Trophoblast cell (in vitro differentiated cells and primary cell): Measurements from ENCODE around the gene ABTB2.
A peak's percentile ranks its signal among the peaks of the same experiment; 100 is the strongest.

Experiments used
- DNase-seq, 2 donors: peaks; one replicate each; pipeline ENCODE4 v3.0.0-alpha.2; 2016
- H2AFZ ChIP-seq: 2 replicates; pipeline ENCODE4 v1.6.1; 2013; ENCODE audit warnings: low read length, moderate library complexity, mild to moderate bottlenecking; ENCODE audit not compliant: insufficient read depth, poor library complexity
- H2AK5ac ChIP-seq: 2 replicates; pipeline ENCODE4 v1.6.1; 2013; ENCODE audit warnings: mild to moderate bottlenecking, low read length
- H2BK120ac ChIP-seq: 2 replicates; pipeline ENCODE4 v1.6.1; 2013; ENCODE audit warnings: low read length, mild to moderate bottlenecking, moderate library complexity; ENCODE audit not compliant: insufficient read depth, poor library complexity
- H2BK12ac ChIP-seq: 2 replicates; pipeline ENCODE4 v1.6.1; 2013; ENCODE audit warnings: mild to moderate bottlenecking, low read length, moderate library complexity
- H2BK5ac ChIP-seq: 2 replicates; pipeline ENCODE4 v1.6.1; 2013; ENCODE audit warnings: low read length, low read depth, moderate library complexity, mild to moderate bottlenecking; ENCODE audit not compliant: poor library complexity
- H3K14ac ChIP-seq: 2 replicates; pipeline ENCODE4 v1.6.1; 2013; ENCODE audit warnings: mild to moderate bottlenecking, low read length
- H3K18ac ChIP-seq: 2 replicates; pipeline ENCODE4 v1.6.1; 2013; ENCODE audit warnings: mild to moderate bottlenecking, low read length
- H3K23ac ChIP-seq: 2 replicates; pipeline ENCODE4 v1.6.1; 2013; ENCODE audit warnings: low read length
- H3K27ac ChIP-seq: 2 replicates; pipeline ENCODE4 v1.5.1; 2013; ENCODE audit warnings: low read depth, mild to moderate bottlenecking, inconsistent platforms, low read length, moderate library complexity
- H3K27me3 ChIP-seq: 2 replicates; pipeline ENCODE4 v1.6.1; 2013; ENCODE audit warnings: inconsistent platforms, mild to moderate bottlenecking, low read length, moderate library complexity; ENCODE audit not compliant: insufficient read depth
- H3K36me3 ChIP-seq, 2 experiments: 1 replicate in 1 of 2; 2 replicates in 1 of 2; pipeline ENCODE4 v1.6.1; 2013; ENCODE audit warnings: low read length in 2 of 2, mild to moderate bottlenecking in 2 of 2, moderate library complexity in 1 of 2; ENCODE audit not compliant: insufficient read depth in 2 of 2, control insufficient read depth in 1 of 2
- H3K4ac ChIP-seq: 2 replicates; pipeline ENCODE4 v1.6.1; 2013; ENCODE audit warnings: low read depth, mild to moderate bottlenecking, low read length, moderate library complexity
- H3K4me1 ChIP-seq, 2 experiments: 1 replicate in 1 of 2; 2 replicates in 1 of 2; pipeline ENCODE4 v1.6.1; 2013; ENCODE audit warnings: low read length in 2 of 2, mild to moderate bottlenecking in 2 of 2, moderate library complexity in 1 of 2; ENCODE audit not compliant: insufficient read depth in 2 of 2, control insufficient read depth in 1 of 2
- H3K4me2 ChIP-seq: 2 replicates; pipeline ENCODE4 v1.6.1; 2013; ENCODE audit warnings: inconsistent platforms, mild to moderate bottlenecking, low read length, moderate library complexity
- H3K4me3 ChIP-seq: 2 replicates; pipeline ENCODE4 v1.5.1; 2013; ENCODE audit warnings: mild to moderate bottlenecking, low read depth, low read length, inconsistent platforms
- H3K79me1 ChIP-seq: one replicate; pipeline ENCODE4 v1.6.1; 2013; ENCODE audit warnings: low read length
- H3K79me2 ChIP-seq: 2 replicates; pipeline ENCODE4 v1.6.1; 2013; ENCODE audit warnings: low read length, mild to moderate bottlenecking; ENCODE audit not compliant: control insufficient read depth, insufficient read depth, poor library complexity
- H3K9ac ChIP-seq: 2 replicates; pipeline ENCODE4 v1.6.1; 2013; ENCODE audit warnings: mild to moderate bottlenecking, low read length
- H3K9me3 ChIP-seq: 2 replicates; pipeline ENCODE4 v1.6.1; 2013; ENCODE audit warnings: low read depth, mild to moderate bottlenecking, control low read depth, inconsistent platforms, low read length; ENCODE audit not compliant: insufficient read depth
- H4K12ac ChIP-seq: 2 replicates; pipeline ENCODE4 v1.6.1; 2013; ENCODE audit warnings: low read depth, mild to moderate bottlenecking, low read length, moderate library complexity
- H4K8ac ChIP-seq: 2 replicates; pipeline ENCODE4 v1.6.1; 2013; ENCODE audit warnings: low read depth, mild to moderate bottlenecking, low read length, moderate library complexity
- H4K91ac ChIP-seq: one replicate; pipeline ENCODE4 v1.6.1; 2013; ENCODE audit warnings: low read depth, mild to moderate bottlenecking, low read length, moderate library complexity
- WGBS: extraction: QIAGEN DNeasy Blood & Tissue Kit; methylation state at CpG from one replicate; pipeline ENCODE4 v1.1.7; 2013; ENCODE audit warnings: missing lambda C conversion rate; ENCODE audit not compliant: insufficient read length, insufficient coverage; ENCODE audit errors: extremely low coverage; 5-methylcytosine and 5-hydroxymethylcytosine counted together

ABTB2 gene

DNA sequence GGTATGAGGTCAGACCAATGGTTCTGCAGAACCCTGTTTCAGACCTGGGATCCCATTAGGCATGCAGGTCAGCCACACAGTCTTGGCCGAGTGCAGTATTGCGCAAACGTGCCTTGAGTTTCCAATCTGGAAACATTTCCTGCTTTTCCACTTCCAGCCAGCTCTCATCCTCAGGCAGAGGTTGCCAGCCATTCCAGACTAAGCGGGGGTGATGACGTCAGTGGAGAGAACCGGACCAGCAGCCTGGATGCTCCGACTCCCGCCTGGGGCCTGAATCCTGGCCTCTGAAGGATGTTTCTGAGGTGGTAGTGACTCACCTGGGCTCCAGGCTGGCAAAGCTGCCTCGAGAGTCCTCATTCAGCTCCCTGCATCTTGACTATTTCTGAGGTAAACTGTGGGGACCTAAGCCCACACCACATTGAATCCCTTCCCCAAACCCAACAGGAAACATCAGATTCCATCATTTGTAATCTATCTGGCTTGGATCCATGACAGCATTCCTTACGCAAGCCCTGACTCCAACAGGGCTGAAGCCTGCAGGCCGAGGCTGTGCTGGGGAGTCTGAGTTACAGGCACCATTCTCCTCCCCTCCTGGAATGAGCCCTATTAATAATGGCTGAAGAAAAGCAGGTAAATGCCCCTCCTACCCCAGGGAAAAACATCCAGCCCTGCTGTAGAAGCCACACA is 83.0 kb downstream of the ABTB2 start:
- Histone ChIP-seq H3K4me3 (no peak overlapping the region), H3K23ac (no peak overlapping the region), H4K8ac (peak overlapping the region; percentile 1), H2AFZ (no peak overlapping the region), H2AK5ac (no peak overlapping the region), H3K9me3 (no peaks in the 10 kb centered on the region), H3K18ac (no peak overlapping the region), H4K91ac (peak overlapping the region; percentile 44), H3K14ac (no peak overlapping the region), H3K79me1 (peaks cover 20% of the 10 kb centered on the region), H2BK120ac (peak overlapping the region; percentile 2), H2BK5ac (peak overlapping the region; percentile 16), H3K27me3 (no peaks in the 10 kb centered on the region), H4K12ac (no peak overlapping the region), H3K9ac (no peak overlapping the region), H3K4me2 (peak overlapping the region; percentile 1), H3K79me2 (peaks cover 1% of the 10 kb centered on the region), H3K36me3 (no peaks in the 10 kb centered on the region), H3K27ac (peak overlapping the region; percentile 87), H3K4ac (no peak overlapping the region), H3K4me1 (peaks cover 16 to 28% of the 10 kb centered on the region in 2 experiments), H2BK12ac (peak overlapping the region; percentile 4)
- DNase-seq: peak; percentile 100
- WGBS: no CpG with 5 or more reads among the region's 11 CpGs

DNA sequence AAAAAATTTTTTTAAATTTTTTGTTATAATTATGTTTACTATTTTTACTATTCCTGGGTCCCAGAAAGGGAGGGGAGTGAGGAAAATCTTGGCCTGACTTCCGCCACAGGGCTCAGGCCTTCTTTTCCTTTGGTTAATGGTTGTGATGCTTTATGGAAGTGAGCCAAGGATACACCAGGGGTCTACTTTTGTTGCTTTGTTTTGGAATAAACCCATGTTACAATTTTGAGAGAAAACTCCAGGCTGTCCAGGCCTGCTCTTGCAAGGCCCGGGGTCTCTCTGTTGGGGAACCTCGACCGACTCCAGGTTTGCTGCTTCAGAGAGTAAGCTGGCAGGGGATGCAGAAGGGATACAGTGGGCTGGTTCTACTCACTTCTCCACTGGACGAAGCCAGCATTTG is 84.7 kb downstream of the ABTB2 start:
- Histone ChIP-seq H3K79me2 (peaks cover 3% of the 10 kb centered on the region), H3K23ac (no peak overlapping the region), H3K4me3 (no peak overlapping the region), H3K79me1 (peaks cover 20% of the 10 kb centered on the region), H2BK120ac (peak overlapping the region; percentile 89), H3K27me3 (no peaks in the 10 kb centered on the region), H4K91ac (peak overlapping the region; percentile 90), H2AK5ac (peak overlapping the region; percentile 93), H3K36me3 (no peaks in the 10 kb centered on the region), H2BK12ac (peak overlapping the region; percentile 97), H3K4ac (peak overlapping the region; percentile 58), H3K14ac (peak overlapping the region; percentile 89), H3K9ac (no peak overlapping the region), H3K18ac (peak overlapping the region; percentile 92), H4K12ac (no peak overlapping the region), H3K9me3 (no peaks in the 10 kb centered on the region), H2AFZ (peak overlapping the region; percentile 76), H3K4me2 (no peak overlapping the region), H4K8ac (peak overlapping the region; percentile 45), H3K4me1 (peaks cover 27 to 38% of the 10 kb centered on the region in 2 experiments), H3K27ac (no peak overlapping the region), H2BK5ac (peak overlapping the region; percentile 75)
- no CpG with 5 or more reads among the region's 5 CpGs for WGBS
- DNase-seq: no peak

- Histone ChIP-seq H4K8ac (no peak overlapping the region), H3K23ac (no peak overlapping the region), H2AFZ (no peak overlapping the region), H3K14ac (peak overlapping the region; percentile 50), H3K9me3 (no peaks in the 10 kb centered on the region), H3K36me3 (no peaks in the 10 kb centered on the region), H3K9ac (no peak overlapping the region), H2AK5ac (peak overlapping the region; percentile 66), H3K79me2 (peaks cover 3% of the 10 kb centered on the region), H2BK5ac (no peak overlapping the region), H3K4me1 (peaks cover 25 to 37% of the 10 kb centered on the region in 2 experiments), H2BK120ac (no peak overlapping the region), H3K27ac (no peak overlapping the region), H4K12ac (no peak overlapping the region), H3K18ac (peak overlapping the region; percentile 17), H4K91ac (peak overlapping the region; percentile 48), H3K4ac (no peak overlapping the region), H3K79me1 (peaks cover 20% of the 10 kb centered on the region), H3K4me3 (no peak overlapping the region), H3K4me2 (no peak overlapping the region), H3K27me3 (no peaks in the 10 kb centered on the region), H2BK12ac (no peak overlapping the region)
- no peak for DNase-seq
These were observed 86.1 kb downstream of the ABTB2 start for GRCh38 chr11:34271727-34272126.

GRCh38 chr11:34270711-34271110 is 87.1 kb downstream of the ABTB2 start:
- Histone ChIP-seq H3K79me2 (peaks cover 3% of the 10 kb centered on the region), H2BK12ac (no peak overlapping the region), H3K4me2 (no peak overlapping the region), H3K36me3 (no peaks in the 10 kb centered on the region), H3K9me3 (no peaks in the 10 kb centered on the region), H3K9ac (no peak overlapping the region), H4K91ac (no peak overlapping the region), H3K4me3 (no peak overlapping the region), H2BK120ac (no peak overlapping the region), H3K23ac (no peak overlapping the region), H4K8ac (no peak overlapping the region), H3K79me1 (peaks cover 18% of the 10 kb centered on the region), H3K18ac (no peak overlapping the region), H4K12ac (no peak overlapping the region), H3K14ac (no peak overlapping the region), H3K27me3 (no peaks in the 10 kb centered on the region), H3K4ac (no peak overlapping the region), H3K27ac (no peak overlapping the region), H2AK5ac (no peak overlapping the region), H2AFZ (no peak overlapping the region), H2BK5ac (no peak overlapping the region), H3K4me1 (peaks cover 21 to 33% of the 10 kb centered on the region in 2 experiments)
- WGBS: no CpG with 5 or more reads among the region's 5 CpGs
- peak; percentile 62 to 90 for DNase-seq
